GM21526 (cell line): ENCODE results near the gene FBXO7.

ENCODE experiments used
- ATAC-seq: cut with Tn5 transposase; IDR thresholded peaks from one replicate; pipeline ENCODE4 v1.9.1; 2021; ENCODE audit warnings: moderate library complexity; ENCODE audit not compliant: unreplicated experiment, low FRiP score

FBXO7 gene

DNA sequence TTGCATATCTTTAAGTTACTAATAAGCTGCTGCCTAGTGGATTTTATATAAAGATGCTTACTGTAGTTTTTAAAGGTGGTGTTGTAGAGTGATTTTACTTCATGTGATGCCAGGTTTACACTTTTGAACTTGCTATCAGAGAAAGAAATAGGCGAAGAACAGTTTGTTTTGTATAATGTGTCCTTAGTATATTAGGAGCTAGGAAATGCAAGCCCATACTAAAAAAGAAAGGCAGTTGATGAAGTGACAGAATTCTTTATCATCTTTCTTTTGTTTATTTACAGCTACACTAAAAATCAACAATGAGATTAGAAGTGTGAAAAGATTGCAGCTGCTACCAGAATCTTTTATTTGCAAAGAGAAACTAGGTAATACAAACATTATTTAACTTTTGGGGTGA is 12.8 kb downstream of the FBXO7 start:
- no peak for ATAC-seq

DNA sequence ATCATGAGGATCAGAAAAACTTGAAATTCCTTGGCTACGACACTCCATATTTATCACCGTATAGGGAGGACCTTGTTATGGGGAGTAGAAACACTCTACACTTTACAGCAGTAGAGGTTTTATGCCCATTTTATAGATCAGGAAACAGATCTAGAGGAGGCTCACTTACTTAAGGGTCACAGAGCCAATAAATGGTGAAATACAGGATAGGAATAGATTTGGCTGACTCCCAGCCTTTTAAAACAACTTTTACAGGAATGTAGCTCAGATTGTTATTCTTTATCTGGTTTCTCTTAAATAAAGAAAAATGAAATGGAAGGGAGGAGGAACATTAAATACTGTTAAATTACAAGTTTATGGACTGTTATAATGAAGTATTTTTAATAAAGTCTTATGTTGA is 14.8 kb downstream of the FBXO7 start:
- ATAC-seq: no peak

DNA sequence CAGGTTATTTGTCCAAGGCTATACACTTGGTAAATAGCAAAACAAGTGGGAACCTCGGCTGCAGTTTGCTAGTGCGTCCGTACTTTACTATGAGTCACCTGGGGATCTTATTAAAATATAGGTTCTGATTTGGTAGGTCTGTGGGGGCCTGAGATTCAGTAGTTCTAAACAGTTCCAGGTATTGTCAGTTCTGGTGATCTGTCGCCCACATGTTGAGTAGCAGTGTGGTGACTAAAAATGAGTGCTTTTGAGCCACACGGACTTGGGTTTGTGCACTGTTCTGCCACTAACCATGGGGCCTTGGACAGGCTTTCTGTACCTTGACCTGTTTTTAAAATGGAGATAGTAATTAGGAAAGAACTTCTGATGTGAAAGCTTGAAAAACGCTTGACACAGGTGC is 15.7 kb downstream of the FBXO7 start:
- no peak for ATAC-seq

DNA sequence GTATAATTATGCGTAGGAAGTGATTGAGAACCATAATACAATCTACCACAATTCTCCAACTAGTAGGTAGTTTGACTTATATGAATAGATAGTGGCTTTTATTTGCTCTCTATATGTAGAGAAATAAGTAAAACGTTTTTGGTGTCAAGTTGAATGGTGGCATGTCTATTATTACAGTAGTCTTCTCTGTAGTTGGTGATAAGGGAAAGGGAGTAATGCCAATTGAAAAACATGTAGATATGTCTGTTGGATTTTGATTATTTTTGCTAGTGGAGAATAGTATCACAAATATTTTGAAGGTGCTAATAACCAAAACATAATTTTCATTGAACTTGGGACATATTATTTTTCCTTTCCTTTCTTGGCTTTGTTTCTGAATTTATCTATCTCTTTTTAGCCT is 17.5 kb downstream of the FBXO7 start:
- no peak for ATAC-seq

DNA sequence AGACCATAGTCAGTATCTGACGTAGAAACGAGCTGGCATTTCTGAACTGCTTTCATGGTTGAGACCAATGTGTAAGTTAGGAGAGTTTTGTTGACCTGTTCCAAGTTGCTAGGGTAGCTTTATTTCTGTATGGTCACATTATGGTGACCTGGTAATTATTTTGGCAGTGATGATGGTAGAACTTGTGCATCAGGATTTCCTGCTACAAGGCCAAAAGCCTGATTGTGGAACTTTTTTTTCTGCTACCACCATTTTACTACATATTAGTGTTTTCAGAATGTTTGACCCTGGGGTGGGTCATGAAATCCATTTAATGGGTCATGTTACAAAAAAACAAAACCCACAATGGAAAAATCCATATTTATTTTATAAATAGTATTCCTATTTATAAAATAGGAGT is 18.9 kb downstream of the FBXO7 start:
- ATAC-seq: no peak

DNA sequence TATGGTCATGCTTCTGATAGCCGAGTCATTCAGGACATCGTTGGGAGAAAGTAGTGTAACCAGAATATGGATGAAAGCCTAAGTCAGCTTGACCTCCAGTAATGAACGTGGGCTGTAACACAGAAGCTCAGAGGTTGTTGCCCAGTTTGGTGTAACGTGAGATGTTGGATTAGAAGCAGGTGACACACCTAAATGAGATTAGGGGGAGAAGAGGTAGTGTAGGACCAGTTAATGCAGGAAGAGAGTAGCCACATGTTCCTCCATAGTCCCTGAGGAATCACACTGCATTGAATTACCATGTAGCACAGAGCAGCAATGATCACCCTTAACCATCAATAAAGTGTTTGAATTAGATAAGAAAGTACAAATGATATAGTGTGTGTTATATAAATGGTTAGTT is 20.4 kb downstream of the FBXO7 start:
- no peak for ATAC-seq

DNA sequence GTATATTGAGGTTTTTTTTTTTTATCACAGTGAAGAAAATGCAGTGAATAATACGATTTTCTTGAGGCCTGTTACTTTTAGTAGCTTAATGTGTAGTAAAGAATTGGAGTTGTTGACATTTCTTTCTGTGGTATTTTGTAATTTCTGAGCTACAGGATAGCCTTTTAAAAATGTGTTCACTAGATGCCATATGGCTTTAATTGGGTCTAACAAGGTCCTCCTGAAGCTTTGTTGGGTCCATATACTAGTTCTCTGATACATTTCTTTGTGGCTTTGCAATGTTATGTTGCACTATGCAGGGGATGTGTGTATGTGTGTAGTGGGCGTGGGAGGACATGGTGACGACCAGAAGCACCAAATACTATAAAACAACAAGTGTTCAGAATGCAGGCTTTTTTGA is 25.1 kb downstream of the FBXO7 start:
- no peak for ATAC-seq

DNA sequence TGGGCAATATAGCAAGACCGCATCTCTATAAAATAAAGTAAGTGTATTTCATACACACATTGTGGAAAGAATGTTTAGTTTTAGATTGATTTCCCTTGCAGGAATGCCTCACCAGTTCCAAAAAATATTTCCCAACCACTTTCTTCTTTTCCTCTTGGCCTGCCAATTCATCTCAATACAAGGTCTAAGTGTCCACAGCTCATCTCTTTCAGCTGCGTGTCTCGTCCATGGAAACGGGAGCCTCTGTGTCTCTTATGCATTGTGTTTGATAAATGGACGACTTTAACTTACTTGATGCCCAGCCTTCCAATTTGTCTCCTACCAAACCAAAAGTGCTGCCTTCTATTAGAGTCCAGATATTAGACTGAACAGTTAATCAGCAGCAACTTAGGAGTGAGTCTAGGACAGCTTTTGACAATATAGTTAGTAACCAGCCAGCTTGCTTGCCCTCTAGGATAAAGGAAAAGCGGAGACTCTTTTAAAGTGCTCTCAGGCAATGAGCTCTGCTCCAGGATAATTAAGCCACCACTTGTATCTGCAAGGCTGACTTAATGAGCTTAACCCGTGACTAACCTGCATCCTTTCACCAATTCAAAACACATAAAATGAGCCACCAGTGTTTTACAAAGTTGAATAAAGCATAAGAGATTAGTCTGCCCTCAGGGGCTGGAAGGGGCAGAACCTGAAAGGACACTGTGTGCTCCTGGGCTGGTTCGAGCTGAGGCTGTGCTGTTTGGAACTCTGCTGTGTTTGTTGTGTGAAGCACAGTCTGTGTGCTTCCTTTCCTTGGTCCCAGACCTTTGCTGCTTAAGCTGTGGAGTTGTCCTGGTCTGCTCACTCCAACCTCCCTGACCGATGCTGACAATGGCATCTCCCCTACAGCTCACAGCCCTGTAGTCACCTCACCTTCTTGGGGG is 27.5 kb downstream of the FBXO7 start:
- no peak for ATAC-seq

DNA sequence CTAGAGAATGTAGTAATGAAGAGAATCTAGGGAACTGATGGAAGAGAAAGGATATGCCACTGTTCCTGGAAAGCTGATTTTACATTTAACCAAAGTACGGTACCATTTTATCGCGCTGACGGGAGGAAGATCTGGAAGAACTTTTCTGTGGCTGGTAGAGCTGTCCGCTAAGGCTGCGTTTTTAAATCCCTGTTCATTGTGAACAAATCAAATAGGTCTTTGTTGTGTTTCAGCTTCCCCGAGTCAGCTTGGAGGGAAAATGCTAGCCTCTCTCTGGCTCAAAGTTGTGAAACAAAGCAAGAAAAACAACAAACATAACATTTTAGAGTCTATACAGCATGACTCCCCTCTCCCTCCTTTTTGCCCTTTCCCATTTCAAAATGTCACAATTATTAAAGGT is 34.4 kb downstream of the FBXO7 start:
- no peak for ATAC-seq

DNA sequence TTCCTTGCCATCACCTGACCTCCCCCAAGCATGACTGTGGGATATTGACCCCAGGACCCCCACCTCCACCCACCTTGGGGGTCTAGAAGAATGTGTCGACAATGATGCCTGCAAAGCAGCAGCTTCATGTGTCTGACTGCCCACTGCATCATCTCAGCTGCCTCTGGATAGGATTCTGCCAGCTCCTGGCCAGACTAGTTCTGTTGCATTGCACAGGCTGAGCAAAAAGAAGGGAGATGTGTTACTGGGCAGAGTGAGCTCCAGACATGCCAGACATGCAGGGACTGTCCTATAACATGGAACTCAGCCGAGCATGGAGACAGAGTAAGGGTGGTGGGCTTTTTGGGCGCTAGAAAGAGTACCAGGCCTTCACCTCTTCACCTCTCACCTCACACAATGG is 36.7 kb downstream of the FBXO7 start:
- no peak for ATAC-seq

DNA sequence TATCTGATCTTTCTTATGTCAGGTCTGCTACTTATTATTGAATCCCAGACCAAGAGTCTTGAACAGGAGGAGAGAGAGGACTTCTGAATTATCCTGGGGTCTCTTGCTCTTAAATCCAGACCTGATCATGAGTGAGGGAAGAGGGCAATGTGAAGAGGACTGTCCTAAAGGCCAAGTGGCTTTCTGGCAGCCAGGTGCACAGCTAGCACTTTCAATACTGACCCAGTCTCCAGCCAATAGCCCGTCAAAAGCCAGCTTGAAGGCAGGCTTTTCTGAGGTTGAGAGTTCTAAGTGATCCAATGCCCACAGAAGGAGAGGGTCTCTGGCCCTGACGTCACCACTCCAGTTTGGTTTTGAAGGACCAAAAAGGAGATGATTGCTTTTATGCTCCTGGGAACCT is 37.2 kb downstream of the FBXO7 start:
- ATAC-seq: no peak

DNA sequence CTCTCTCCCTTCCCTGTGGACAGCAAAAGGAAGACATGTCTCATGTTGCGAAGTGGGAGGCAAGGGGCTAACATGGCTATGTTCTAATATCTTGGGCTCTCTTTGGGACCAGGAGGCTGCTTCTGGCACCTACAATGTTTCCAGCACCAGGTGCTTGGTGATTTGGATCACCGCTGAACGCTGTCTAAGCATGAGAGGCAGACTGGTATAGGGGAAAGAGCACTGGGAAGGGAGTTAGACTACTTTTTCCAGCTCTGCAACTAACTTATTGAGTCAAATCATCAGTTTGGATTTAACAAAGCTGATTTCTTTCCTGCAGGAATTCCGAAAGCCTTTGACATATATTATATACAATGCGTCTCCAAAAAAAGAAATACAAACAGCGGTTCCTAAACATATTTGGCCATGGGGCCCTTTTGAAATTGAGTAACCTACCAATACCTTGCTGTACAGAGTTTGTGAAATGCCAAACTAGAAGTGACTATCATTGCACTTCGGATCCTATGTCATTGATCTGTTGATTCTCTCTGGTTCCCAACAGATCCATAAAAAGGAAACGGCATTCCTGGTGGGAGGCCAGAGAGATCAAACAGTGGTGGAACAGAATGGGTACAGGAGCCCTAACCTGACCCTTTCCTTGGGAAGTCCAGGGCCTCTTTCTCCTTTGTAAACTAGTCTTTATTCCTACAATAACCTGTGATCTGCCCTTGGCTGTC is 37.8 kb downstream of the FBXO7 start:
- ATAC-seq: no peak

DNA sequence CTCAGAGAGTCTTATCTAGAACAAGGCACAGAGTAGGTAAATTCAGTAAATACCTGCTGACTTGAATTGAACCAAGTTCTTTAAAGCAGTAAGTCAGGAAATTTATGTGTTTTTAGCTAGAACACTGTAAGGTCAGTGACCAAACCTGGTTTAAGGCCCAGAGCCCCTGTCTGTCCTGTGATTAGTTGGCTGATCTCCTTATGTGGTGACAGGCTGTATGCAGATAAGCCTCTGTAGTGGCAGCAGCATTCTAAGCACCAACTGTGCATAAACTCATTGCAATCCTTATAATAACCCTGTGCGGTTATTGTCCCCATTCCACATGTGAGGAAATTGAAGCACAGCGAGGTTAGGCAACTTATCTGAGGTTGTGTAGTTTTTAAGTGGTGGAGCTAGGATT is 40.5 kb downstream of the FBXO7 start:
- ATAC-seq: no peak

DNA sequence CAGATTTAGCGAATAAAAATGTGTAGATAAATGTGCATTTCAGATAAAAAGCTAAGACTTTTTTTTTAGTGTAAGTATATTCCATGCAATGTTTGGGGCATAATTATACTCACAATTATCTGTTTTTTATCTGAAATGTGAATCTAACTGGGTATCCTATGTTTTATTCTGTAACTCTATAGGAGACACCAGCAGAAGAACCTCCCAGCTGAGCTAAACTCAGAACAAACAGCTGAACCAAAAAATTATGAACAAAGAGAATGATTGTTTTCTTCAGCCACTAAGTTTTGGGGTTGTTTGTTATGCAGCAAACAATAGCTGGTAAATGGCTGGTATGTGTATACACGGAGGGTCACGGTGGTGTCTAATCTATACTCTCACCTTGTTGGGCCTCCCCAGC is 42.9 kb downstream of the FBXO7 start:
- no peak for ATAC-seq

DNA sequence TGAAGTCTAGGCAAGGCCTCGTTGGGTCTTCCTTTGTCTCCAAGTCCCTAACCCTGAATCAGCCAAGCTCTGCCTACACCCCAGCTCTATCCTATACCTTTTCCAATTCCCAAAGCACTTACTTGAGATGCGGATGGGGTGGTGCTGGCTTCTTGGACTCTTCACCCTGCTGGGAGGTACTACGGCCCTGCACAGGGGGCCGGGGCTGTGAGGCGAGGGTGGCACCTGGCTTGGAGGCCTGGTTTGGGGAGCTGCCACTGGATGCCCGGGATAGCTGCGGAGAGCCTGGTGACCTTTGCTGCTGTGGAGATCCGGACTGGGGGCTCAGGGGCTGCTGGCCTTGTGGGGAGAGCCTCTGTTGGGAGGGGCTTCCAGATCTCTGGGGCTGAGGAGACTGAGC is 43.3 kb downstream of the FBXO7 start:
- ATAC-seq: no peak

DNA sequence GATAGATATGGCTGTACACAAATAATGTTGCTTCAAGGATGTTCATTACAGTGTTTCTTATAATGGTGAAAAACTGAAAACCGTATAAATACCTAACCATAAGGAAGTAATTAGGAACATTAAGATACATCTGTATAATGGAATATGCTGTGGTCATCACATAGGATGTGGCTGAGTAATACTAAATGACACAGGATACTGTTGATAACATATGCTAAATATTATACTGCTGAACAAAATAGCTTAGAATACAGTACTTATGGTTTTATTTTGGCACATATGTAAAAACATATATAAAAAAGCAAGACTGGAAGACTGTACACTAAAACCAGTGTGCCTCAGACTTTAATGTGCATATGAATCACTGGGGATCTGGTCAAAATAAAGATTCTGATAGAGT is 43.8 kb downstream of the FBXO7 start:
- no peak for ATAC-seq

DNA sequence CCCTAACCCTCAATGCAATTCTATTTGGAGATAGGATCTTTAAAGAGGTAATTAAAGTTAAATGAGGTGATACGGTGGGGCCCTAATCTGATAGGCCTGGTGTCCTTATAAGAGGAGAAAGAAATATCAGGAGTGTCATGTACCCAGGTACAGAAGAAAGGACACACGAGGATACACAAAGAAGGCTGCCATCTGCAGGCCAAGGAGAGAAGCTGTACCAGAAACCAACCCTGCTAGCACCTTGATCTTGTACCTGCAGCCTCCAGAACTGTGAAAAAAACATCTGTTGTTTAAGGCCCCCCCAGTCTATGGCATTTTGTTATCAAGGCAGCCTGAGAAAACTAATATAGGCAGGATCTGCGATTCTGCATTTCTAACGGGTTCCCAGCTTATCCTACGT is 44.2 kb downstream of the FBXO7 start:
- no peak for ATAC-seq

DNA sequence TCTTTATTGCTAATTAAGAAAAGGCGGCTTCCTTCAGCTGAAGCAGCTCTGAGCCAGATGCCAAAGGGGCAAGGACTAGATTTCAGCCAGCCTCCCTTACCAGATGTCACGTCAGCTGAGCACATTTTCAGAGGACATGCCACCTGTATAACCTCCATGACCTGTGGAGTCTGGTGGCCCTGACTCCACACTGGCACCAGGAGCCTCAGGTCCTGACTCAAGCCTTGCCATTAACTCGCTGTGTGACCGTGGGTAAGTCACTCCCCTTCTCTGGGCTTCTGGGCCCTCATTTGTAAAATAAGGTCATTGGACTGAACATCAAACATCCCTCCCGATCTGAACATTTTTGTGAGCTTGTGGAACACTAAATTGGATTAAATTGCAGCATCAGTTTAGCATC is 46.0 kb downstream of the FBXO7 start:
- no peak for ATAC-seq

DNA sequence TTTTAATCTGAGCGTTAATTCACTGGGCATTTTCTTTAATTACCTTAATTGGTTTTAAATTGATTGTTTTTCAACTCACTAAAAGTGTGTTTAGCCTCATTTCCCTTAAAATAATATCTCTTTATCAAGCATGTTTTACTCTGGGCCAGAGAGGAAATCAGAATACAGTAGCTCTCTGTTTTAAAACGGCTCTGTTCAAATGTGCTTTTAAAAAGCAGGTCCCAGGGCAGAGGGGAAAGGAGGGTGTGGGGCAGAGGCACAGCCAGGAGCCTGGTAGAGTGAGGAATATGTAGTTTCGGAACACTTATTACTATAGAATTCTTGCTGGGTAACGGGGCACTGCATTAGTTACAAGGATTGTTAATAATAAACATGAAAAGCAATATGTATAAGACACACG is 47.6 kb downstream of the FBXO7 start:
- ATAC-seq: no peak

DNA sequence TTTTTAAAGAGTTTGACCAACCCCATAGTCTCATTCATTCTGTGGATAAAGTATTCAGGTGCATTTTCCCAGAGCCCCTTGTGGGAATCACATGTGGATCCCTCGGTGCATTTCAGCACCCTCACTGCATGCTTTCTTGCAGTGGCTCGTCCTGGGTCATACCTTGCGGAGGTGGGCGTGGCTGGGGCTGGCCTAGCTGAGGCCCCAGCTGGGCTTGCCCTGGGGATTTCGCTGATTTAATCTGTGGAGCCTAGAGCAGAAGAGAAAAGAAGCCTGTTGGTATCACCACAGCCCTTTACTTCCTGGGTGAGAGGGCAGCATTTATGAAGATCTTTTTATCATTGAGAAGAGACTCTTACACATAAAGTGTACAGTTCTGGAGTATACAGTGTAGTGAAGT is 53.1 kb downstream of the FBXO7 start:
- no peak for ATAC-seq

DNA sequence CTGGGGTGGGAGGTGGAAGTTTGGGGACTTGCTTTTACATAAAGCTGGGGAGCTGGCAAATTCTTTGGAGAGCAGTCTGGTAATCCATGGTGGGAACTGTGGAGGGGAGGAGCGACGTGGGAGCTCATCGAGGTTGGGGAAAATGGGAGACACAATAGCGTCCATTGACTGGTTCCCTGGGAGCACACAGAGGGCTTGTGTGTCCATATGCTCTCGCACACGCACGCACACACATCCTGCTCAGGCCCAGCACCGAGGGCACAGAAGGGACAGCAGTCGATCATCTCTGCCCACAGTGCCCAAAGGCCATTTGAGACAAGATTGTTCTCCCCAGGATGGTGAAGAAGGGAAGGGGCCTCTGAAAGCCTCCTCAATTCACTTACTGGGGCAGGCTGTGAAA is 53.7 kb downstream of the FBXO7 start:
- ATAC-seq: no peak
